Measurements from ENCODE around the gene JAG1.

The JAG1 gene

DNA sequence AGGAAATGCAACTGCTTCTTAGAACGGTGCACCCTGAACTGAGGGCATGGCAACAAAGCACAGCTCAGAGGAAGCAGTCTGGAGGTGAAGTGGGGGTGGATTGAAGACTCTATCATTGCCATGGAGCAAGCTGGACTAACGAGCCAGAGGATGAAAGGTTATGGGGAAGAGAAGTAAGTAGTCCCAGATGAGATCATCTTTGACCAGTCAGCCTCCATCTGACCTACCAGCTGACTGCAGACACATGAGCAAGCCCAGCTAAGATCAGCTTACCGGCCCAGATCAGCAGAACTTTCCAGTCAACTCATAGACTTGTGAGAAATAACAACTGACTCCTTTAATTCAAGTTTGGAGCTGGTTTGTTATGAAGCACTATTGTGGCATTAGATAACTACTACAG, 9.1 kb upstream of the JAG1 start:
- Histone ChIP-seq H3K9ac (ENCODE audit: low read depth, low read length) (no peak overlapping the region), H3K27me3 (ENCODE audit: insufficient read depth, low read length, poor library complexity) (no peaks in the 10 kb centered on the region), H3K4me2 (ENCODE audit: insufficient read depth, low read length) (no peak overlapping the region), H2AFZ (ENCODE audit: low read depth, low read length) (no peak overlapping the region), H4K20me1 (ENCODE audit: insufficient read depth, low read length) (no peaks in the 10 kb centered on the region), H3K9me3 (ENCODE audit: insufficient read depth, low read length, severe bottlenecking) (no peaks in the 10 kb centered on the region), H3K4me3 (ENCODE audit: low read depth in 1 of 2, low read length in 2 of 2) (no peak overlapping the region), H3K36me3 (ENCODE audit: insufficient read depth, low read length) (no peaks in the 10 kb centered on the region), H3K27ac (ENCODE audit: low read length) (no peak overlapping the region), H3K4me1 (ENCODE audit: insufficient read depth, low read length) (no peaks in the 10 kb centered on the region), H3K79me2 (ENCODE audit: insufficient read depth, low read length) (no peaks in the 10 kb centered on the region)
- TF ChIP-seq, protein P1, sequence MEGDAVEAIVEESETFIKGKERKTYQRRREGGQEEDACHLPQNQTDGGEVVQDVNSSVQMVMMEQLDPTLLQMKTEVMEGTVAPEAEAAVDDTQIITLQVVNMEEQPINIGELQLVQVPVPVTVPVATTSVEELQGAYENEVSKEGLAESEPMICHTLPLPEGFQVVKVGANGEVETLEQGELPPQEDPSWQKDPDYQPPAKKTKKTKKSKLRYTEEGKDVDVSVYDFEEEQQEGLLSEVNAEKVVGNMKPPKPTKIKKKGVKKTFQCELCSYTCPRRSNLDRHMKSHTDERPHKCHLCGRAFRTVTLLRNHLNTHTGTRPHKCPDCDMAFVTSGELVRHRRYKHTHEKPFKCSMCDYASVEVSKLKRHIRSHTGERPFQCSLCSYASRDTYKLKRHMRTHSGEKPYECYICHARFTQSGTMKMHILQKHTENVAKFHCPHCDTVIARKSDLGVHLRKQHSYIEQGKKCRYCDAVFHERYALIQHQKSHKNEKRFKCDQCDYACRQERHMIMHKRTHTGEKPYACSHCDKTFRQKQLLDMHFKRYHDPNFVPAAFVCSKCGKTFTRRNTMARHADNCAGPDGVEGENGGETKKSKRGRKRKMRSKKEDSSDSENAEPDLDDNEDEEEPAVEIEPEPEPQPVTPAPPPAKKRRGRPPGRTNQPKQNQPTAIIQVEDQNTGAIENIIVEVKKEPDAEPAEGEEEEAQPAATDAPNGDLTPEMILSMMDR (IDR thresholded peaks at IDR 0.05; ENCODE audit: borderline replicate concordance, extremely low read depth, low read length, poor library complexity, severe bottlenecking): no peak
- no peak for TF ChIP-seq EZH2 (IDR thresholded peaks at IDR 0.05; ENCODE audit: borderline replicate concordance, low read depth, low read length, severe bottlenecking)
- DNase-seq (no peak), ATAC-seq (ENCODE audit: insufficient read depth, low read depth) (no peak)

DNA sequence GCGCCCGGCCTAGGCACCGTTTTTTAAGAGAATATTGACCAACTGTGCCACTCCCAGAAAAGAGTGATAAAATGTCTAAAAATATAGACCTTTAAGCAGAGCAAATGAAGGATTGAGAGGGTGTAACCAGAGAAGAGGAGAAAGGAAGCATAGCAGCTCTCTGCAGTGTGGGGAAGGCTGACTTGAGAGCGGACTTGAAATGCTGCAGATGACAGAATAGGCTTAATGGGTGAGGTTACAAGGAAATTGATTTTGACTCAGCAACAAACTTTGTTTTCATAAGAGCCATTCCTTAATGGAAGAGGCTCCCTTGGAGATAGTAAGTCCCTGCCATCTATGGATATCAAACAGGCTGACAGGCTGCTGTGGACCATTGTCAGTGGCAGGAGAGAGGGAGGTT, 7.7 kb upstream of the JAG1 start:
- H3K9me3 ChIP-seq (ENCODE audit: insufficient read depth, low read length, severe bottlenecking): no peaks in the 10 kb centered on the region
- H2AFZ ChIP-seq (ENCODE audit: low read depth, low read length): no peak overlapping the region
- H3K4me1 ChIP-seq (ENCODE audit: insufficient read depth, low read length): no peaks in the 10 kb centered on the region
- TF ChIP-seq, protein P1 (IDR thresholded peaks at IDR 0.05; ENCODE audit: borderline replicate concordance, extremely low read depth, low read length, poor library complexity, severe bottlenecking): no peak
- TF ChIP-seq EZH2 (IDR thresholded peaks at IDR 0.05; ENCODE audit: borderline replicate concordance, low read depth, low read length, severe bottlenecking): no peak
- H3K27ac ChIP-seq (ENCODE audit: low read length): no peak overlapping the region
- no peak overlapping the region for H3K4me3 ChIP-seq (ENCODE audit: low read depth in 1 of 2, low read length in 2 of 2)
- no peaks in the 10 kb centered on the region for H3K27me3 ChIP-seq (ENCODE audit: insufficient read depth, low read length, poor library complexity)
- ATAC-seq (ENCODE audit: insufficient read depth, low read depth): no peak
- no peaks in the 10 kb centered on the region for H3K36me3 ChIP-seq (ENCODE audit: insufficient read depth, low read length)
- no peaks in the 10 kb centered on the region for H4K20me1 ChIP-seq (ENCODE audit: insufficient read depth, low read length)
- no peaks in the 10 kb centered on the region for H3K79me2 ChIP-seq (ENCODE audit: insufficient read depth, low read length)
- H3K4me2 ChIP-seq (ENCODE audit: insufficient read depth, low read length): no peak overlapping the region
- H3K9ac ChIP-seq (ENCODE audit: low read depth, low read length): no peak overlapping the region
- no peak for DNase-seq

DNA sequence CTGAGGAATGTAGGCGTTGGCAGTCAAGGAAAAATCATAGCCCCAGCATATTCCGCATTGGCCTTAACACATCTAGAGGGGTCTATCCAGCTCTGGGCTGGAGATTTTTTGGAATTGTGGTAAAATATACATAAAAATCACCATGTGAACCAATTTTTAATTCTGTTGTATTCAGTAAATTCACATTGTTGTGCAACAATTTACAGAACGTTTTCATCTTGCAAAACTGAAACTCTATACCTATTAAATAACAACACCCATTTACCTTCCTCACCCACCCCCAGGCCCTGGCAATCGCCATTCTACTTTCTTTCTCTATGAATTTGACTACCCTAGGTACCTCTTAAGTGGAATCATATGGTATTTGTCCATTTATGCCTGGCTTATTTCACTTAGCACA, 6.8 kb upstream of the JAG1 start:
- H4K20me1 ChIP-seq (ENCODE audit: insufficient read depth, low read length): no peaks in the 10 kb centered on the region
- TF ChIP-seq, protein P1 (IDR thresholded peaks at IDR 0.05; ENCODE audit: borderline replicate concordance, extremely low read depth, low read length, poor library complexity, severe bottlenecking): no peak
- no peak for TF ChIP-seq EZH2 (IDR thresholded peaks at IDR 0.05; ENCODE audit: borderline replicate concordance, low read depth, low read length, severe bottlenecking)
- H3K9ac ChIP-seq (ENCODE audit: low read depth, low read length): no peak overlapping the region
- no peak overlapping the region for H3K4me2 ChIP-seq (ENCODE audit: insufficient read depth, low read length)
- no peaks in the 10 kb centered on the region for H3K79me2 ChIP-seq (ENCODE audit: insufficient read depth, low read length)
- H3K4me1 ChIP-seq (ENCODE audit: insufficient read depth, low read length): no peaks in the 10 kb centered on the region
- no peak overlapping the region for H3K27ac ChIP-seq (ENCODE audit: low read length)
- H2AFZ ChIP-seq (ENCODE audit: low read depth, low read length): no peak overlapping the region
- no peaks in the 10 kb centered on the region for H3K9me3 ChIP-seq (ENCODE audit: insufficient read depth, low read length, severe bottlenecking)
- H3K27me3 ChIP-seq (ENCODE audit: insufficient read depth, low read length, poor library complexity): no peaks in the 10 kb centered on the region
- no peaks in the 10 kb centered on the region for H3K36me3 ChIP-seq (ENCODE audit: insufficient read depth, low read length)
- H3K4me3 ChIP-seq (ENCODE audit: low read depth in 1 of 2, low read length in 2 of 2): no peak overlapping the region
- no peak for ATAC-seq (ENCODE audit: insufficient read depth, low read depth)
- no peak for DNase-seq

DNA sequence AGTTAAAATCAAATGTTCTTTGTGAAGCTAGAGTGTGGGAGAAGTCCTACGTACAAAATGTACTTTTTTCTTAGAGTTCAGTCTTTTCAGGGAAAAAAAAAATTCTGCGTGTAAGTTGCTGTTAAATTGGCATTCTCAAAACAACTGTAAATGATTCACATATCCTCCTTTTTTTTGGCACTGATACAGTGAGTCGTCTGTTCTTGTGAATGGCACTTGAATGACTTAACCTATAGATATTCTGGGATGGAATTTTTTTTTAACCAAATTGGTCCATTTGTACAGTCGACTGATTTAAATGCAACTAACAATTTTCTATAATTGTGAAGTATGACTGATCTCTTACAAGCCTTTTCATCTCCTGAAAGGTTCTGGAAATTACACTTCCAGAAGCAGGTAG, 5.5 kb upstream of the JAG1 start:
- no peak for DNase-seq
- no peak overlapping the region for H3K4me3 ChIP-seq (ENCODE audit: low read depth in 1 of 2, low read length in 2 of 2)
- TF ChIP-seq, protein P1 (IDR thresholded peaks at IDR 0.05; ENCODE audit: borderline replicate concordance, extremely low read depth, low read length, poor library complexity, severe bottlenecking): no peak
- no peak for TF ChIP-seq EZH2 (IDR thresholded peaks at IDR 0.05; ENCODE audit: borderline replicate concordance, low read depth, low read length, severe bottlenecking)
- H3K27me3 ChIP-seq (ENCODE audit: insufficient read depth, low read length, poor library complexity): no peaks in the 10 kb centered on the region
- no peaks in the 10 kb centered on the region for H3K4me1 ChIP-seq (ENCODE audit: insufficient read depth, low read length)
- no peak overlapping the region for H3K4me2 ChIP-seq (ENCODE audit: insufficient read depth, low read length)
- H4K20me1 ChIP-seq (ENCODE audit: insufficient read depth, low read length): no peaks in the 10 kb centered on the region
- H3K79me2 ChIP-seq (ENCODE audit: insufficient read depth, low read length): no peaks in the 10 kb centered on the region
- H2AFZ ChIP-seq (ENCODE audit: low read depth, low read length): no peak overlapping the region
- H3K9ac ChIP-seq (ENCODE audit: low read depth, low read length): no peak overlapping the region
- no peaks in the 10 kb centered on the region for H3K9me3 ChIP-seq (ENCODE audit: insufficient read depth, low read length, severe bottlenecking)
- H3K27ac ChIP-seq (ENCODE audit: low read length): no peak overlapping the region
- no peaks in the 10 kb centered on the region for H3K36me3 ChIP-seq (ENCODE audit: insufficient read depth, low read length)
- no peak for ATAC-seq (ENCODE audit: insufficient read depth, low read depth)
